ENCODE results near the gene HSPA8. TPM values are rescaled to one million over a fixed set of nuclear protein-coding genes. Genes with fewer than 3 reads are reported as not detected.
A peak's percentile ranks its signal among the peaks of the same experiment; 100 is the strongest.

Gene HSPA8
- polyA plus RNA-seq, 1 experiment = 2,832 TPM

GRCh38 chr11:123033895-123034294 lies 28.0 kb downstream of the HSPA8 start:
- no peaks in the 10 kb centered on the region for H3K27me3 ChIP-seq (ENCODE audit: control insufficient read depth, insufficient read depth, low read length)
- H3K36me3 ChIP-seq (ENCODE audit: control insufficient read depth, insufficient read depth, low read length) = no peaks in the 10 kb centered on the region
- no peak overlapping the region for H3K4me3 ChIP-seq (ENCODE audit: low read depth, low read length)
- CTCF ChIA-PET = interaction anchor here (0.6 to 3.9 kb wide), 8 partner anchors 10 to 226 kb away, joined by 3 to 26 read pairs (median 4); no protein-coding TSS in a partner anchor
- no peak for DNase-seq (ENCODE audit: low read depth)
- POLR2A ChIA-PET = no interaction called here
- TF ChIP-seq, protein P1, sequence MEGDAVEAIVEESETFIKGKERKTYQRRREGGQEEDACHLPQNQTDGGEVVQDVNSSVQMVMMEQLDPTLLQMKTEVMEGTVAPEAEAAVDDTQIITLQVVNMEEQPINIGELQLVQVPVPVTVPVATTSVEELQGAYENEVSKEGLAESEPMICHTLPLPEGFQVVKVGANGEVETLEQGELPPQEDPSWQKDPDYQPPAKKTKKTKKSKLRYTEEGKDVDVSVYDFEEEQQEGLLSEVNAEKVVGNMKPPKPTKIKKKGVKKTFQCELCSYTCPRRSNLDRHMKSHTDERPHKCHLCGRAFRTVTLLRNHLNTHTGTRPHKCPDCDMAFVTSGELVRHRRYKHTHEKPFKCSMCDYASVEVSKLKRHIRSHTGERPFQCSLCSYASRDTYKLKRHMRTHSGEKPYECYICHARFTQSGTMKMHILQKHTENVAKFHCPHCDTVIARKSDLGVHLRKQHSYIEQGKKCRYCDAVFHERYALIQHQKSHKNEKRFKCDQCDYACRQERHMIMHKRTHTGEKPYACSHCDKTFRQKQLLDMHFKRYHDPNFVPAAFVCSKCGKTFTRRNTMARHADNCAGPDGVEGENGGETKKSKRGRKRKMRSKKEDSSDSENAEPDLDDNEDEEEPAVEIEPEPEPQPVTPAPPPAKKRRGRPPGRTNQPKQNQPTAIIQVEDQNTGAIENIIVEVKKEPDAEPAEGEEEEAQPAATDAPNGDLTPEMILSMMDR (IDR thresholded peaks at IDR 0.05; ENCODE audit: insufficient read depth, low read depth, low read length) = peak; percentile 17; the same call in 1 of the 2 replicates

- ChIA-PET POLR2A (no interaction called here), CTCF (interaction anchor here (0.6 to 1.6 kb wide), 5 partner anchors 8 to 611 kb away, joined by 3 to 7 read pairs (median 4); no protein-coding TSS in a partner anchor)
- H3K4me3 ChIP-seq (ENCODE audit: low read depth, low read length) = no peak overlapping the region
- TF ChIP-seq, protein P1 (IDR thresholded peaks at IDR 0.05; ENCODE audit: insufficient read depth, low read depth, low read length) = no peak
- H3K36me3 ChIP-seq (ENCODE audit: control insufficient read depth, insufficient read depth, low read length) = no peaks in the 10 kb centered on the region
- H3K27me3 ChIP-seq (ENCODE audit: control insufficient read depth, insufficient read depth, low read length) = peaks cover 5% of the 10 kb centered on the region
- no peak for DNase-seq (ENCODE audit: low read depth)
Observed at GRCh38 chr11:123030517-123030916, 31.4 kb downstream of the HSPA8 start.

DNA sequence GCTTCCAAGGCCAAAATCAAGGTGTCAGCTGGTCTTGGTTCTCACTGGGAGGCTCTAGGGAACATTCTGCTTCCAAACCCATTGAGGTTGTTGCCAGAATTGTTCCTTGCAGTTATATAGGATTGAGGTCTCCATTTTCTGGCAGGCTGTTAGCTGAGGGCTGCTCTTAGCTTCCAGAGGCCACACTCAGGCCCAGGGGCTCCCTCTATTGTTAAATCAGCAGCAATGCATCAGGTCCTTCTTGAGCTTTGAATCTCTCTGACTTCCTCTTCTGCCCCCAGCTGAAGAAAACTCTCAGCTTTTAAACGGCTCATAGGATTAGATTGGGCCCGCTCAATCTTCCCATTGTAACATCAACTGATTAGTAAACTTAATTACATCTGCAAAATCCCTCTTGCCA lies 41.0 kb downstream of the HSPA8 start:
- DNase-seq (ENCODE audit: low read depth) = no peak
- no peaks in the 10 kb centered on the region for H3K36me3 ChIP-seq (ENCODE audit: control insufficient read depth, insufficient read depth, low read length)
- ChIA-PET CTCF (interaction anchor here (0.7 to 10.0 kb wide), 34 partner anchors 9 to 406 kb away, joined by 3 to 321 read pairs (median 4); no protein-coding TSS in a partner anchor), POLR2A (interaction anchor here (0.6 kb wide), 1 partner anchor 121 kb away, joined by 3 read pairs; no protein-coding TSS in a partner anchor)
- TF ChIP-seq, protein P1 (IDR thresholded peaks at IDR 0.05; ENCODE audit: insufficient read depth, low read depth, low read length) = peak; percentile 81
- H3K27me3 ChIP-seq (ENCODE audit: control insufficient read depth, insufficient read depth, low read length) = peaks cover 4% of the 10 kb centered on the region
- H3K4me3 ChIP-seq (ENCODE audit: low read depth, low read length) = no peak overlapping the region

- TF ChIP-seq, protein P1 (IDR thresholded peaks at IDR 0.05; ENCODE audit: insufficient read depth, low read depth, low read length) = no peak
- Histone ChIP-seq H3K27me3 (ENCODE audit: control insufficient read depth, insufficient read depth, low read length) (peaks cover 6% of the 10 kb centered on the region), H3K4me3 (ENCODE audit: low read depth, low read length) (no peak overlapping the region), H3K36me3 (ENCODE audit: control insufficient read depth, insufficient read depth, low read length) (no peaks in the 10 kb centered on the region)
- ChIA-PET POLR2A (no interaction called here), CTCF (interaction anchor here (1.0 to 10.0 kb wide), 3 partner anchors 147 to 390 kb away, joined by 3 to 321 read pairs (median 3); no protein-coding TSS in a partner anchor)
- no peak for DNase-seq (ENCODE audit: low read depth)
Observed at GRCh38 chr11:123018702-123019101, 43.2 kb downstream of the HSPA8 start.

- TF ChIP-seq, protein P1 (IDR thresholded peaks at IDR 0.05; ENCODE audit: insufficient read depth, low read depth, low read length) = no peak
- CTCF ChIA-PET = interaction anchor here (0.6 to 0.9 kb wide), 2 partner anchors 9 to 11 kb away, joined by 3 to 7 read pairs; no protein-coding TSS in a partner anchor
- POLR2A ChIA-PET = no interaction called here
- Histone ChIP-seq H3K27me3 (ENCODE audit: control insufficient read depth, insufficient read depth, low read length) (peaks cover 5% of the 10 kb centered on the region), H3K36me3 (ENCODE audit: control insufficient read depth, insufficient read depth, low read length) (no peaks in the 10 kb centered on the region), H3K4me3 (ENCODE audit: low read depth, low read length) (no peak overlapping the region)
- DNase-seq (ENCODE audit: low read depth) = no peak
Observed at GRCh38 chr11:123011510-123011909, 50.4 kb downstream of the HSPA8 start.

Small RNAs within 50 kb of the gene (small RNA-seq; reads per million reads assigned to genes)
- gene RPL31P47 (ENCODE audit: insufficient read length, low read depth, low replicate concordance) = not detected
- not detected for gene SNORD14C (ENCODE audit: insufficient read length, low read depth, low replicate concordance)
- gene SNORD14D (ENCODE audit: insufficient read length, low read depth, low replicate concordance) = not detected
- gene SNORD14E (ENCODE audit: insufficient read length, low read depth, low replicate concordance) = 107 reads per million, percentile 91 among the genes with 10 or more reads in this experiment

Other genes with a start within 250 kb of the HSPA8 start
- gene CRTAM, start 223.6 kb downstream of the HSPA8 start, polyA plus RNA-seq (2011; rRNA removed) = not detected in 2 replicates
- 4.4 and 5.7 TPM in 2 replicates for gene JHY, start 179.4 kb downstream of the HSPA8 start, polyA plus RNA-seq (2011; rRNA removed)
- not detected in 2 replicates for gene BSX, start 80.3 kb downstream of the HSPA8 start, polyA plus RNA-seq (2011; rRNA removed)
- gene CLMP, start 133.1 kb upstream of the HSPA8 start, polyA plus RNA-seq (2011; rRNA removed) = 174 and 219 TPM in 2 replicates